GM13977 (cell line): Measurements from ENCODE around the gene CEP72.

Experiments used
- DNase-seq: peaks from one replicate; pipeline ENCODE4 v3.0.0; 2012; ENCODE audit warnings: low spot score
- CTCF ChIP-seq: IDR thresholded peaks from 2 replicates; pipeline ENCODE4 v1.5.1; 2012; ENCODE audit warnings: mild to moderate bottlenecking, control low read depth; ENCODE audit not compliant: insufficient read depth; ENCODE audit errors: extremely low read depth, missing control alignments
- in situ Hi-C: fragments of 300-500 bp; cut with MboI; formaldehyde crosslinking; loops from one replicate; pipeline ENCODE4 v1.12.0; 2022; ENCODE audit warnings: low sequenced_read_pairs, low pct_unique_long_range_greater_than_20kb, mixed read lengths, inconsistent platforms; ENCODE audit not compliant: unreplicated experiment

CEP72 gene

GRCh38 chr5:658103-658502 lies 46.0 kb downstream of the CEP72 start:
- no peak for TF ChIP-seq CTCF
- DNase-seq = no peak
- in situ Hi-C loops = no loop called here

DNA sequence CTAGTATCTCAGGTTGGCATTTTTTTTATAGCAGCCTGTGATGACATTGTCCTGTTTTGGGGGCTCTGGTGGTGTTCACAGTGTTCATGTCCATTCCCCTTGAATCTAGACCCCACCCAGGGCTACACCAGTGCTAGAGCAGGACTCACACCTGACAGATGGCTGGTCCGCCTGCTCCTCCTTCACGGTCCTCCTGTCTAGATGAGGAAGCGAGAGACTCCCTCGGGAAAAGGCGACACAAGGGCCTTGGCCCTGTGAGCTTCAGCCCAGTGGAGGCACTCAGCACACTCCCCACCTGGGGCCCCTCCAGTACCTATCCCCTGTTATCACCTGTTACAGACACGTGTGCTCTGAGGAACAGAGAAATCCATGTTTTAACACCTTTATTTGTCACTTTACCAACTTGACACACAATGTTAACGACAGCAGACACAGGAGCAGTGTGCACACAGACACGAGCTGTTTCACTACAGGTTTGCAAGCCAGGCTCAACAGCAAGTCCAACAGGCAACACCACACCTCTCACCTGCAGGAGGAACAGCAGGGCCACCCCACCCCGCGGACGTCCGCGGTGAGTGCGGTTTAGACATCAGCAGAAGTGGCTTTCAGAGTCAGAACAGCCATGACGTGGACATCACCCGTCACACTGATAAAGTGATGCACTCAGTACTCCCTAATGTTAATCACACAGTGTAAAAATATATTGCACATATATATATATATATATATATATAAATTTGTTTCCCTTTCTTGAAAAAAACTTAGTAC lies 47.5 kb downstream of the CEP72 start:
- in situ Hi-C loops = loop anchor here (10.0 kb wide), 1 partner anchor 245 kb away; no protein-coding TSS in a partner anchor
- no peak for DNase-seq
- no peak for TF ChIP-seq CTCF

GRCh38 chr5:660491-661030 lies 48.4 kb downstream of the CEP72 start:
- in situ Hi-C loops = loop anchor here (10.0 kb wide), 1 partner anchor 244 kb away; no protein-coding TSS in a partner anchor
- DNase-seq = no peak
- no peak for TF ChIP-seq CTCF

- TF ChIP-seq CTCF = no peak
- no peak for DNase-seq
- in situ Hi-C loops = loop anchor here (10.0 kb wide), 1 partner anchor 243 kb away; no protein-coding TSS in a partner anchor
These were observed 50.0 kb downstream of the CEP72 start for GRCh38 chr5:661891-662750.

DNA sequence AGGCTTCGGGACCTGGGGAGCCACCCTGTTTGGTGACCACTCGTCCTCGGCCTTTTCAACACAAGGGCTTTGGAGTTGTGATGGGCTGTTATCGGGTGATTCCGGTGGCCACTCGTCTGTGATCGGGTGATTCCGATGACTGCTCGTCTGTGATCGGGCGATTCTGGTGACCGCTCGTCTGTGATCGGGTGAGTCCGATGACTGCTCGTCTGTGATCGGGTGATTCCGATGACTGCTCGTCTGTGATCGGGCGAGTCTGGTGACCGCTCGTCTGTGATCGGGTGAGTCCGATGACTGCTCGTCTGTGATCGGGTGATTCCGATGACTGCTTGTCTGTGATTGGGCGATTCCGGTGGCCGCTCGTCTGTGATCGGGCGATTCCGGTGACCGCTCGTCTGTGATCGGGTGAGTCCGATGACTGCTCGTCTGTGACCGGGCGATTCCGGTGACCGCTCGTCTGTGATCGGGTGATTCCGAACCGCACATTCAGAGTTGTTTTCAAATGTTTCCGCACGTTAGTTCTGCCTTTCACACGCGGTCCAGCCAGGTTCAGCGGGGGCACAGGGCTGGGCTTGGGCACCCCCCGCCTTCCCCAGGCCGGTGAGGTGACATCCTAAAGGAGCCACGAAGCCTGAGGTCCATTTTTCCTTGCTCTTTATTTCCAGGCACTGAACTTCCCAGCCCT lies 50.8 kb downstream of the CEP72 start:
- in situ Hi-C loops = loop anchor here (10.0 kb wide), 1 partner anchor 242 kb away; no protein-coding TSS in a partner anchor
- TF ChIP-seq CTCF = no peak
- no peak for DNase-seq
